ENCODE measurements around the gene ARAP1.

The ARAP1 gene

GRCh38 chr11:72742513-72743320, 9.5 kb downstream of the ARAP1 start:
- no peak for TF ChIP-seq JUND (IDR thresholded peaks at IDR 0.05; ENCODE audit: low read depth)
- DNase-seq (ENCODE audit: low read depth in 1 of 2, low spot score in 1 of 2) = no peak
- in situ Hi-C loops (cut with HindIII; ENCODE audit: low pct_unique_long_range_greater_than_20kb, low sequenced_read_pairs) = no loop called here

GRCh38 chr11:72741849-72742512, 10.2 kb downstream of the ARAP1 start:
- in situ Hi-C loops (cut with HindIII; ENCODE audit: low pct_unique_long_range_greater_than_20kb, low sequenced_read_pairs) = no loop called here
- no peak for DNase-seq (ENCODE audit: low read depth in 1 of 2, low spot score in 1 of 2)
- no peak for TF ChIP-seq JUND (IDR thresholded peaks at IDR 0.05; ENCODE audit: low read depth)

- no peak for DNase-seq (ENCODE audit: low read depth in 1 of 2, low spot score in 1 of 2)
- in situ Hi-C loops (cut with HindIII; ENCODE audit: low pct_unique_long_range_greater_than_20kb, low sequenced_read_pairs) = no loop called here
- TF ChIP-seq JUND (IDR thresholded peaks at IDR 0.05; ENCODE audit: low read depth) = no peak
Observed at GRCh38 chr11:72741429-72741833, 10.8 kb downstream of the ARAP1 start.

GRCh38 chr11:72740562-72741428, 11.4 kb downstream of the ARAP1 start:
- TF ChIP-seq JUND (IDR thresholded peaks at IDR 0.05; ENCODE audit: low read depth) = no peak
- DNase-seq (ENCODE audit: low read depth in 1 of 2, low spot score in 1 of 2) = no peak
- in situ Hi-C loops (cut with HindIII; ENCODE audit: low pct_unique_long_range_greater_than_20kb, low sequenced_read_pairs) = no loop called here

- no peak for TF ChIP-seq JUND (IDR thresholded peaks at IDR 0.05; ENCODE audit: low read depth)
- in situ Hi-C loops (cut with HindIII; ENCODE audit: low pct_unique_long_range_greater_than_20kb, low sequenced_read_pairs) = no loop called here
- DNase-seq (ENCODE audit: low read depth in 1 of 2, low spot score in 1 of 2) = no peak
Observed at GRCh38 chr11:72740060-72740424, 12.2 kb downstream of the ARAP1 start.

GRCh38 chr11:72739240-72740059, 12.8 kb downstream of the ARAP1 start:
- TF ChIP-seq JUND (IDR thresholded peaks at IDR 0.05; ENCODE audit: low read depth) = no peak
- no peak for DNase-seq (ENCODE audit: low read depth in 1 of 2, low spot score in 1 of 2)

GRCh38 chr11:72738199-72739141, 13.7 kb downstream of the ARAP1 start:
- DNase-seq (ENCODE audit: low read depth in 1 of 2, low spot score in 1 of 2) = no peak
- in situ Hi-C loops (cut with HindIII; ENCODE audit: low pct_unique_long_range_greater_than_20kb, low sequenced_read_pairs) = no loop called here
- TF ChIP-seq JUND (IDR thresholded peaks at IDR 0.05; ENCODE audit: low read depth) = no peak

More at GRCh38 chr11:72739240-72740059, 12.8 kb downstream of the ARAP1 start:
- in situ Hi-C loops (cut with HindIII; ENCODE audit: low pct_unique_long_range_greater_than_20kb, low sequenced_read_pairs) = no loop called here

GRCh38 chr11:72737336-72737735, 14.9 kb downstream of the ARAP1 start:
- DNase-seq (ENCODE audit: low read depth in 1 of 2, low spot score in 1 of 2) = no peak
- in situ Hi-C loops (cut with HindIII; ENCODE audit: low pct_unique_long_range_greater_than_20kb, low sequenced_read_pairs) = no loop called here
- no peak for TF ChIP-seq JUND (IDR thresholded peaks at IDR 0.05; ENCODE audit: low read depth)

- in situ Hi-C loops (cut with HindIII; ENCODE audit: low pct_unique_long_range_greater_than_20kb, low sequenced_read_pairs) = no loop called here
- DNase-seq (ENCODE audit: low read depth in 1 of 2, low spot score in 1 of 2) = peak in 1 of 2 experiments; percentile 61
Observed at GRCh38 chr11:72736452-72737069, 15.6 kb downstream of the ARAP1 start.

GRCh38 chr11:72735495-72736027, 16.6 kb downstream of the ARAP1 start:
- DNase-seq (ENCODE audit: low read depth in 1 of 2, low spot score in 1 of 2) = peak in 1 of 2 experiments; percentile 37
- no peak for TF ChIP-seq JUND (IDR thresholded peaks at IDR 0.05; ENCODE audit: low read depth)
- in situ Hi-C loops (cut with HindIII; ENCODE audit: low pct_unique_long_range_greater_than_20kb, low sequenced_read_pairs) = no loop called here

More at GRCh38 chr11:72736452-72737069, 15.6 kb downstream of the ARAP1 start:
- TF ChIP-seq JUND (IDR thresholded peaks at IDR 0.05; ENCODE audit: low read depth) = no peak
